GM18519 (cell line): ENCODE results near the gene C9orf43.
A peak's percentile ranks its signal among the peaks of the same experiment; 100 is the strongest.
"Not testable (repeated sequence)": the region's sequence is repeated elsewhere in the genome, so short reads cannot be mapped to it uniquely, and the experiment has no call there.

Experiments used
- ATAC-seq: cut with Tn5 transposase; IDR thresholded peaks from one replicate; pipeline ENCODE4 v1.9.1; 2021; ENCODE audit warnings: mild to moderate bottlenecking, moderate library complexity; ENCODE audit not compliant: unreplicated experiment, low FRiP score

C9orf43 gene

DNA sequence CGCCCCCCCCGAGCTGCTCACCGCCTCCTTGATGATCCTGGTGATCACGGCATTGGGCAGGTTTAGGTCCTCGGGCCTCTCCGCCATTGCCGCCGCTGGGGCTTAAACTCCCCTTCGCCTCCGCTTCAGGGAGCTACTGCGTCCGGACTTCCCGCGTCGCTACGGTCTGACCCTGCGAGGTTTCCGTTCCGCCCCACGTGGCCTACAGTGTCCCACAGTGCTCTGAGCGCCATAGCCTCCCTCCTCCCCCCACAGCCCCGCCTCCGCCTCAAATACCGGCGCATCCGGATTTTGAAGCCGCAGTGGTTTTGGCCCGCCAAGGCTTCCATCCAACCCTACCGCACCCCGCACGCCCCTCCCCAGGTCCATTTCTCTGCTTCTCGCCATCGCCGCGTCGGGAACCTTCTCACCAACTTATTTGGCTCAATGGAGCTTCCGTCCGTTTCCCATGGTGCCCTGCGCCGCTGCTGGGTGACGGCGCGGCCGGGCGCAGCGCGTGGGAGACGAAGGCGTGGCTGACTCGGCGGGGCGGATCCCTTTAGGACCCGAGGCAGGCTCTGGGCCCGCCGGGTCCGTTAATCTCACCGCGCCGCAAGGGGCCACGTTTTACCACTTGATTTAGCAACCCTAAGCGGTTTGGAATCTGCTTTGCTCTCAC, at the start of gene C9orf43, which contains the start of gene POLE3:
C9orf43 (plus strand) TSS at position 541 of the 658 bp plus-strand sequence. CDS start 2,747 bp downstream, outside the sequence.
POLE3 (minus strand) TSS at position 469 of the 658 bp plus-strand sequence; CDS start at position 87, 382 bp downstream.
- ATAC-seq = peak; percentile 76

GRCh38 chr9:113361304-113362018, 49.1 kb upstream of the C9orf43 start:
- ATAC-seq = no peak

- no peak for ATAC-seq
Measured at GRCh38 chr9:113363336-113363735, 47.2 kb upstream of the C9orf43 start.

DNA sequence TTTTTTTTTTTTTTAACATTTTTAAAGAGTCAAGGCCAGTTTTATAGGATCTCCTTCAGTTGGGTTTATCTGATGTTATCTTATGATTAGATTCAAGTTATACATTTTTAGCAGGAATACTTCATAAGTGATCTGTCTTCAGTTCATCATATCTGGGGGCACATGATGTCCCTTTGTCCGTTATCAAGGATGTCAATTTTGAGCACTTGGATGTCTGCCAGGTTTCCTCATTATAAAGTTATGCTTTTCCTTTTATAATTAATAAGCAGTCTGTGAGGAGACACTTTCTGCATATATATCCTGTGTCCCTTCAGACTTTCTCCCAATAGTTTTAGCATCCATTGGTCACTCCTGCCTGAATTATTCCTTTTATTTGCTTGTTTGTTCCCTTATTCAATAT, 45.6 kb upstream of the C9orf43 start:
- no peak for ATAC-seq

GRCh38 chr9:113365652-113366051, 44.9 kb upstream of the C9orf43 start:
- ATAC-seq = not testable (repeated sequence)

GRCh38 chr9:113368348-113368981, 42.1 kb upstream of the C9orf43 start:
- ATAC-seq = no peak

GRCh38 chr9:113368982-113369854, 41.3 kb upstream of the C9orf43 start:
- ATAC-seq = no peak

DNA sequence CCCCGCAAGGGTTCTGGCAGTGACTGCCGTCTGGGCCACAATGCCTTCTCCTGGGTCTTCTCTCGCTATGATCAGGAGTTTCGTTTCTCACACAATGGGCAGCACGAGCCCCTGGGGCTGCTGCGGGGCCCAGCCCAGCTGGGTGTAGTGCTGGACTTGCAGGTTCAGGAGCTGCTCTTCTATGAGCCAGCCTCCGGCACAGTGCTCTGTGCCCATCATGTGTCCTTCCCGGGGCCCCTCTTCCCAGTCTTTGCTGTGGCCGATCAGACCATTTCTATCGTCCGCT, 40.7 kb upstream of the C9orf43 start:
- no peak for ATAC-seq

DNA sequence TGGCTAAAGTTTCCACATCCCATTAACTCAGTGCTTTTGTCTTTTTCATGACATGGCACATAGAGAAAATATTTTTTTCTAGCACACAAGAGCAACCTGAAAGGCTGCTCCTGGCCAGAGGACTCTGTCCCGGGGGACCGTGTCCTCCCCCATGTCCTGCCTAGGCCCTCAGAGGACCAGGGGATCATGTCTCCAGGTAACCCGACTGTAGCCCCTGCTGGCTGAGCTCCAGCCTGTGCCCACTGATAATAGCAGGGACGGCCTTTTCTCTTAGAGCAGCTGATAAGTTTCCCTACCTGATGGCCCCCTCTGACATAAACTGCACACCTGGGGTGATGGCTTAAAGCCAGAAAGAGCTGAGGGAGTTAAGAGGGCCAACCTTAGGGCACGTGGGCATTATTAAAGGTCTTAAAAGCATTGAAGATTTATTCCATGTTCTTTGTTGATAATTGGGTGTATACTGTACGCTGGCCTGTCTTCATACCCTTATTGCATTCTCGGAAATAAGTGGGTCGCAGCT, 39.7 kb upstream of the C9orf43 start:
- ATAC-seq = no peak

DNA sequence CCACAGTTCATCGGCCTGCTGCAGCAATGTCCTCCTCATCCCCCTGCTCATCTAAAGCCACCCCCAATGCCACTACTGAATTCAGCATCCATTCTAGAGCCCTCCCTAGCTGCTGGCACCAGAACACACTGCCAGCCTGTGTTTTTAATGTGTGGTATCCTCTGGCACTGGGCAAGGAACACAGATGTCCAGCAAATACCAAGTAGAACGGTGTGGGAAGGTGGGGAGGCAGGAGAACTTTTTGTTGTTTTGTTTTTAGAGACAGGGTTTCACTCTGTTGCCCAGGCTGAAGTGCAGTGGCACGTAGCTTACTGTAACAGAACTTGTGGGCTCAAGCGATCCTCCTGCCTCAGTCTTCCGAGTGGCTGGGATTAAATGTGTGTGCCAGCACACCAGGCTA, 38.5 kb upstream of the C9orf43 start:
- ATAC-seq = no peak

DNA sequence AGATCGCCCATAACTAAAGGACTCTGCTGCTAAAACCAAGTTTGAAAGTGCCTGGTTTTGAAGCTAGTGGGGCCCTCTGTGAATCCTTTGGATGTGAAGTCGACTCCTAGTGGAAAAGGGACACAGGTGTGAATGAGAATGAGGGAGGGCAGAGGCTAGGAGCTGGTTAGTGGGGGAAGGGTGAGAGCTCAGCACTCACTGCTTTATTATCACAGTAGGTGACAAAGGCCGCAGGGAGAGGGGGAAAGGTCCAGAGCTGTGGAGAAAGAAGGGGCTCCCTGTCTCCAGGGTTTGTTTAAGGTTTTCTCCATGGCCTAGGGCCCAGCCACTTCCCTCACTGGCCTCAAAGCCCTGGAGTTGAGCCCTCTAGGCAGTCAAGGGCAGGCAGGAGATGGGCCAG, 37.3 kb upstream of the C9orf43 start:
- ATAC-seq = no peak

DNA sequence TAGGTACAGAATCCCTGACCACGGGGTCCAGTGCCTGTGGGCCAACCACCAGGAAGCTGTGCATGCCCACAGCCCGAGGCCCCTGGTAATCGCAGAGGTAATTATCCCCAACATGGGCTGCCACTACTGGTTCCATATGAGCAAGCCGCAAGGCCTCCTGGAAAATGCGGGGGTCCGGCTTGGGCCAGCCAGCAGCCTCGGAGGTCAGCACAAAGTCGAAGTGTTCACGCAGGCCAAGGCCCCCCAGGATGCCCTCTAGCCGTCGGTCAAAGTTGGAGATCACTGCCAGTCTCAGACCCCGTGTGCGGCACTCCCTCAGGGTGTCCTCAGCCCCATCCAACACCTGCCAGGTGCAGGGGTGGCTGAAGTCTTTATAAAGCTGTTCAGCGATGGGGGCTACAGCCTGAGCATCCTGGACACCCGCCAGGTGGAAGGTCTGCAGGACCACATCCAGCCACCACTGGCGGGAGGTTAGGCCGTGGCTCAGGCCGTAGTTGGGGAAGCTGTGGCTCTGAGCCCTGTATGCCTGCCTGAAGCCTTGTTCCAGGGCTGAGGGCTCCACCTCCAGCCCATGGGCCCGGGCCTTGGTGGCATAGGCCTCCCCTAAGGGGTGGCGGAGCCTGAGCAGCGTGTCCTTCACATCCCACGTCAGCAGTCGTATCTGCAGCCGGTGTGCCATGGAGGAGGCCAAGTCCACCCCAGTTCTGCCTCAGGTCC, 36.7 kb upstream of the C9orf43 start:
- ATAC-seq = no peak

GRCh38 chr9:113375057-113376023, 35.2 kb upstream of the C9orf43 start:
- no peak for ATAC-seq

DNA sequence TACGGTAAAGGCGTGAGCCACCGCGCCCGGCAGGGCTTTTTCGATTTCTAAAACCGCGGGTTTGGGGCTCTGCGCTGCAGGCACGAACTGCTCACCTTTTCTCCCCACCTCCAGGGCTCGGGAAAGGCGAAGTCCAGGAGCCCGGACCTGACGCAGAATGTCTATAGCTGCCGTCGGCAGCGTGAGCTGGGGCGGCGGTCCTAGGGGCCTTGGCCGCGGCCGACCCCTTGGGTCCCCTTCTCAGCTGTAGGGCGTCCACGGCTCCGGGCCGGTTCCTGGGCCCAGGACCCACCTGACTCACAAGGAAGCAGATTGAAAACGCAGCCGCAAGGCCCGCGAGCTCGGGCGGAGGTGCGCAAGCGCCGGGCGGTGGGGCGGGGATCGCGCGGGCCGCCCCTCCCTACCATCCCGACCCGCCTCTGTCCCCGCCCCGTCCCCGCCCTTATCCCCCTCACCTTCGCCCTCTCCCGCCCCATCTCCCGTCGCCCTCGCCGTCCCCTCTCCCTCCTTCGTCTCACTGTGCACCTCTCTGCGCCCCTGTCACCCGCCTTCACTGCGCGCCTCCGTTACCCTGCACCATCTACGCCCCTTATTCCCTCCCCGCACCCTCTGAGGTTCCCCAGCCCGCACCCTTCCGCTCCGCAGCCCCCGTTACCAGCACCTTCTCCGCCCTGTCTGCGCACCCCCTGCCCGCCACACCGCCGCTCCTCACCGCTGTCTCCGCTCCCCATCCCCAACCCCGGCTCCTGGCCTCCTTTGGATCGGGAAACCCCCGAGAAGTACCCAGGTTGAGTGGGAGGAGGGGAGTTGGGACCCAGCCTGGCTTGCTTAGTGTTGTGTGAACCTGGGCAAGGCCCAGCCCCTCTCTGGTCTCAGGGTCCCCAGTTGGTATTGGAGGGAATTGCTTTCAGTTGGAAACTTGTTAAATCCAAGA, 33.6 kb upstream of the C9orf43 start, which contains the start of gene HDHD3:
HDHD3 (minus strand) TSS at position 353 of the 934 bp plus-strand sequence. CDS start 2,632 bp downstream, outside the sequence.
- peak; percentile 63 for ATAC-seq

DNA sequence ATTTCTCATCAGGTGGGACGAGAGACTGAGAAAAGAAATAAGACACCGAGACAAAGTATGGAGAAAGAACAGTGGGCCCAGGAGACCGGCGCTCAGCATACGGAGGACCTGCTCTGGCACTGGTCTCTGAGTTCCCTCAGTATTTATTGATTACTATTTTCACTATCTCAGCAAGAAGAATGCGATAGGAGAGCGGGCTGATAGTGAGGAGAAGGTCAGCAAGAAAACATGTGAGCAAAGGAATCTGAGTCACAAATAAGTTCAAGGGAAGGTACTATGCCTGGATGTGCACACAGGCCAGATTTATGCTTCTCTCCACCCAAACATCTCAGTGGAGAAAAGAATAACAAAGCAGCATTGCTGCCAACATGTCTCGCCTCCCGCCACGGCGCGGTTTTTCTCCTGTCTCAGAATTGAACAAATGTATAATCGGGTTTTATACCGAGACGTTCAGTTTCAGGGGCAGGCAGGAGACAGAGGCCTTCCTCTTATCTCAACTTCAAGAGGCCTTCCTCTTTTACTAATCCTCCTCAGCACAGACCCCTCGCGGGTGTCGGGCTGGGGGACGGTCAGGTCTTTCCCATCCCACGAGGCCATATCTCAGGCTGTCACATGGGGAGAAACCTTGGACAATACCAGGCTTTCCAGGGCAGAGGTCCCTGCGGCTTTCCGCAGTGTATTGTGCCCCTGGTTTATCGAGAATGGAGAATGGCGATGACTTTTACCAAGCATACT, 31.3 kb upstream of the C9orf43 start:
- not testable (repeated sequence) for ATAC-seq

GRCh38 chr9:113379829-113380210, 30.7 kb upstream of the C9orf43 start:
- ATAC-seq = not testable (repeated sequence)

DNA sequence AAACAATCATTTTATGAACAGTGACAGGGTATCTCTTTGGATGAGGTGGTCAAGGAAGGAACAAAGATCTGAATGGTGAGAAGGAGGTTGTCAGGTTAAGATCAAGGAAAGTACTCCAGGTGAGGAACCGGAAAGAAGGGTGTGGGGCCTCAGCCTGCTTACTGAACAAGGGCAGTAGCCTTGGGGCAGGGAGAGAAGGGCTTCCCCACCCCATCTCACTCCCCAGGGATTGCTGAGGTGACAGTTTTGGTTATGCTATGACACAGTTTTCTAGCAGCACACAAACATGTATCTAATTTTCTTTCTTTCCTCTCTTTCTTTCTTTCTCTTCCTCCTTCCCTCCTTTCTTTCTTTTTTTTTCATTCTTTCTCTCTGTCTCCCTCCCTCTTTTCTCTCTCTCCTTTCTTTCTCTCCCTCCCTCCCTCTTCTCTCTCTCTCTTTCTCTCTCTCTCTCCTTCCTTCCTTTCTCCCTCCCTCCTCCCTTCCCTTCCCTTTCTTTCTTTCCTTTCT, 29.6 kb upstream of the C9orf43 start:
- no peak for ATAC-seq
